Umbilical cord (tissue), 2 donors: Measurements from ENCODE around the gene CDK19. TPM values are rescaled to one million over a fixed set of nuclear protein-coding genes. Genes with fewer than 3 reads are reported as not detected.

Experiments used
- DNase-seq: peaks from one replicate; pipeline ENCODE4 v3.0.0-alpha.2; 2015; ENCODE audit warnings: low spot score
- total RNA-seq: library from RNA; depleted of rRNA; stranded (reverse); fragments of >200 nt; gene quantifications from one replicate; pipeline ENCODE4 v1.2.3, GENCODE V29; 2014; ENCODE audit warnings: low replicate concordance; ENCODE audit not compliant: insufficient read depth

CDK19 gene
- total RNA-seq, 1 donor from 2014 or later, result 18.8 TPM

GRCh38 chr6:110661414-110661813, 153.9 kb downstream of the CDK19 start:
- no peak for DNase-seq

GRCh38 chr6:110660066-110660655, 155.1 kb downstream of the CDK19 start:
- no peak for DNase-seq

- peak; percentile 80 for DNase-seq
Measured at GRCh38 chr6:110658631-110659211, 156.5 kb downstream of the CDK19 start.

GRCh38 chr6:110656492-110656891, 158.8 kb downstream of the CDK19 start:
- no peak for DNase-seq

GRCh38 chr6:110655821-110656220, 159.4 kb downstream of the CDK19 start:
- no peak for DNase-seq

- no peak for DNase-seq
Measured at GRCh38 chr6:110654096-110654820, 161.0 kb downstream of the CDK19 start.

- no peak for DNase-seq
Measured at GRCh38 chr6:110653381-110653780, 161.9 kb downstream of the CDK19 start.

GRCh38 chr6:110652520-110652919, 162.7 kb downstream of the CDK19 start:
- DNase-seq, result no peak

- DNase-seq, result no peak
Measured at GRCh38 chr6:110650755-110651154, 164.5 kb downstream of the CDK19 start.

- no peak for DNase-seq
Measured at GRCh38 chr6:110649704-110650103, 165.6 kb downstream of the CDK19 start.

GRCh38 chr6:110646951-110647910, 168.0 kb downstream of the CDK19 start:
- no peak for DNase-seq

- no peak for DNase-seq
Measured at GRCh38 chr6:110646419-110646698, 168.9 kb downstream of the CDK19 start.

GRCh38 chr6:110645685-110646418, 169.4 kb downstream of the CDK19 start:
- DNase-seq, result no peak

GRCh38 chr6:110643175-110643574, 172.1 kb downstream of the CDK19 start:
- no peak for DNase-seq

- no peak for DNase-seq
Measured at GRCh38 chr6:110642711-110643110, 172.6 kb downstream of the CDK19 start.

- no peak for DNase-seq
Measured at GRCh38 chr6:110636781-110637180, 178.5 kb downstream of the CDK19 start.

GRCh38 chr6:110635096-110635495, 180.2 kb downstream of the CDK19 start:
- no peak for DNase-seq

GRCh38 chr6:110633731-110634213, 181.5 kb downstream of the CDK19 start:
- no peak for DNase-seq

- no peak for DNase-seq
Measured at GRCh38 chr6:110629153-110629552, 186.1 kb downstream of the CDK19 start.

- no peak for DNase-seq
Measured at GRCh38 chr6:110628330-110628729, 186.9 kb downstream of the CDK19 start.

- DNase-seq, result no peak
Measured at GRCh38 chr6:110626442-110626841, 188.8 kb downstream of the CDK19 start.
